Neuronal stem cell (in vitro differentiated cells): ENCODE results near the gene SEL1L.

Experiments used
- DNase-seq: peaks from one replicate; pipeline ENCODE4 v3.0.0-alpha.2; 2013; ENCODE audit warnings: low spot score
- H2AFZ ChIP-seq: one replicate; pipeline ENCODE4 v1.6.1; 2013; ENCODE audit warnings: mild to moderate bottlenecking, low read length, inconsistent platforms
- H2AK5ac ChIP-seq: 2 replicates; pipeline ENCODE4 v1.6.1; 2013; ENCODE audit warnings: low read depth, mild to moderate bottlenecking, inconsistent platforms, low read length, moderate library complexity, mixed read lengths
- H2BK120ac ChIP-seq: 2 replicates; pipeline ENCODE4 v1.6.1; 2013; ENCODE audit warnings: low read depth, mild to moderate bottlenecking, inconsistent platforms, low read length, moderate library complexity, mixed read lengths
- H2BK12ac ChIP-seq: one replicate; pipeline ENCODE4 v1.6.1; 2013; ENCODE audit warnings: low read length, inconsistent platforms
- H2BK15ac ChIP-seq: 2 replicates; pipeline ENCODE4 v1.6.1; 2013; ENCODE audit warnings: mild to moderate bottlenecking, low read length, inconsistent platforms, mixed read lengths
- H2BK5ac ChIP-seq: one replicate; pipeline ENCODE4 v1.6.1; 2013; ENCODE audit warnings: inconsistent platforms, mild to moderate bottlenecking, low read length, moderate library complexity
- H3K14ac ChIP-seq: one replicate; pipeline ENCODE4 v1.6.1; 2013; ENCODE audit warnings: low read length, inconsistent platforms
- H3K18ac ChIP-seq: 2 replicates; pipeline ENCODE4 v1.6.1; 2013; ENCODE audit warnings: low read length, inconsistent platforms
- H3K23ac ChIP-seq: 2 replicates; pipeline ENCODE4 v1.6.1; 2013; ENCODE audit warnings: low read depth, mild to moderate bottlenecking, mixed read lengths, low read length, inconsistent platforms; ENCODE audit not compliant: poor library complexity
- H3K27ac ChIP-seq: replicated peaks from 3 replicates; pipeline ENCODE4 v1.5.1; 2013; ENCODE audit warnings: low read length, inconsistent platforms
- H3K27me3 ChIP-seq, 3 experiments: 2 replicates each; pipeline ENCODE4 v1.6.1; 2013; ENCODE audit warnings: low read length in 3 of 3, mild to moderate bottlenecking in 2 of 3, inconsistent platforms in 1 of 3, low read depth in 1 of 3, mixed read lengths in 1 of 3, moderate library complexity in 1 of 3; ENCODE audit not compliant: control insufficient read depth in 3 of 3, insufficient read depth in 3 of 3
- H3K36me3 ChIP-seq, 2 donors: replicated peaks in 1 of 2; 2 replicates each; pipeline ENCODE4 v1.6.1; 2013; ENCODE audit warnings: low read length in 2 of 2; ENCODE audit not compliant: control insufficient read depth in 2 of 2, insufficient read depth in 2 of 2
- H3K4ac ChIP-seq: 2 replicates; pipeline ENCODE4 v1.6.1; 2013; ENCODE audit warnings: inconsistent platforms, mild to moderate bottlenecking, low read length, moderate library complexity
- H3K4me1 ChIP-seq, 2 donors: 1 replicate in 1 of 2; 2 replicates in 1 of 2; pipeline ENCODE4 v1.6.1; 2013; ENCODE audit warnings: low read length in 2 of 2, low read depth in 1 of 2; ENCODE audit not compliant: control insufficient read depth in 2 of 2, insufficient read depth in 1 of 2
- H3K4me2 ChIP-seq: one replicate; pipeline ENCODE4 v1.6.1; 2013; ENCODE audit warnings: mild to moderate bottlenecking, low read length, inconsistent platforms; ENCODE audit not compliant: insufficient read depth, poor library complexity, severe bottlenecking
- H3K4me3 ChIP-seq, 2 donors: 2 replicates each; pipeline ENCODE4 v1.5.1; 2013; ENCODE audit warnings: low read length in 2 of 2, mild to moderate bottlenecking in 2 of 2, inconsistent platforms in 1 of 2, moderate library complexity in 1 of 2
- H3K79me1 ChIP-seq: one replicate; pipeline ENCODE4 v1.6.1; 2013; ENCODE audit warnings: low read depth, mild to moderate bottlenecking, inconsistent platforms, low read length, moderate library complexity
- H3K9ac ChIP-seq: one replicate; pipeline ENCODE4 v1.6.1; 2013; ENCODE audit warnings: mild to moderate bottlenecking, low read depth, low read length, inconsistent platforms; ENCODE audit not compliant: poor library complexity
- H3K9me3 ChIP-seq, 2 donors: replicated peaks in 1 of 2; 2 replicates each; pipeline versions ENCODE3 to v1.6.1; 2013; ENCODE audit warnings: low read length in 2 of 2, mild to moderate bottlenecking in 2 of 2, inconsistent platforms in 1 of 2, low read depth in 1 of 2, mixed read lengths in 1 of 2, moderate library complexity in 1 of 2; ENCODE audit not compliant: control insufficient read depth in 2 of 2, insufficient read depth in 1 of 2
- H4K8ac ChIP-seq: one replicate; pipeline ENCODE4 v1.6.1; 2013; ENCODE audit warnings: low read depth, mild to moderate bottlenecking, inconsistent platforms, low read length, moderate library complexity
- H4K91ac ChIP-seq: one replicate; pipeline ENCODE4 v1.6.1; 2013; ENCODE audit warnings: low read length, low read depth, mild to moderate bottlenecking, inconsistent platforms; ENCODE audit not compliant: poor library complexity
- WGBS, 2 donors: extraction: QIAGEN DNeasy Blood & Tissue Kit; methylation state at CpG; one replicate each; pipeline ENCODE4 v1.1.7; 2013; ENCODE audit warnings: missing lambda C conversion rate in 2 of 2, mixed read lengths in 1 of 2; ENCODE audit not compliant: insufficient read length in 2 of 2, insufficient replicate concordance in 1 of 2; ENCODE audit errors: extremely low coverage in 2 of 2; 5-methylcytosine and 5-hydroxymethylcytosine counted together

SEL1L gene

DNA sequence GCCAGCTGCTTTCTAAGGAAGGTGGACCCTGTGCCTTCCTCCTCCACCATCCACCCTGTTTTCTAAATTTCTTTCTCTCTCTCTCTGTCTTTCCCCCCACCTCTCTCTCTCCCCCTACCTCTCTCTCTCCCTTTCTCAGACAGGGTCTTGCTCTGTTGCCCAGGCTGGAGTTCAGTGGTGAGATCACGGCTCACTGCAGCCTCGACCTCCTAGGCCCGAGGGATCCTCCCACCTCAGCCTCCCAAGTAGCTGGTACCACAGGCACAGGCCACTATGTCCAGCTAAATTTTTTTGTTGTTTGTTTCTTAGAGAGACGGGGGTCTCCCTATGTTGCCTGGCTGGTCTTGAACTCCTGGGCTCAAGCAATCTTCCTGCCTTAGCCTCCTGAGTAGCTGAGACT lies 73.7 kb downstream of the SEL1L start:
- peaks cover 0 to 2% of the 10 kb centered on the region in 2 donors for H3K9me3 ChIP-seq
- no peak overlapping the region for H3K14ac ChIP-seq
- H2AFZ ChIP-seq = peak overlapping the region; percentile 84
- H2AK5ac ChIP-seq = no peak overlapping the region
- H3K18ac ChIP-seq = peak overlapping the region; percentile 51
- no peak overlapping the region for H2BK120ac ChIP-seq
- no peak overlapping the region for H4K91ac ChIP-seq
- no peak overlapping the region for H4K8ac ChIP-seq
- no peaks in the 10 kb centered on the region for H3K36me3 ChIP-seq
- WGBS, 2 donors = no CpG with 5 or more reads among the region's 4 CpGs
- peak overlapping the region; percentile 10 for H2BK5ac ChIP-seq
- H3K4me2 ChIP-seq = no peak overlapping the region
- H3K4ac ChIP-seq = no peak overlapping the region
- no peak for DNase-seq
- no peak overlapping the region for H3K23ac ChIP-seq
- H3K27me3 ChIP-seq = no peaks in the 10 kb centered on the region
- no peaks in the 10 kb centered on the region for H3K79me1 ChIP-seq
- H3K4me1 ChIP-seq = no peaks in the 10 kb centered on the region
- no peak overlapping the region for H3K4me3 ChIP-seq
- no peak overlapping the region for H3K9ac ChIP-seq
- no peak overlapping the region for H2BK15ac ChIP-seq
- H3K27ac ChIP-seq = no peak overlapping the region
- no peak overlapping the region for H2BK12ac ChIP-seq

DNA sequence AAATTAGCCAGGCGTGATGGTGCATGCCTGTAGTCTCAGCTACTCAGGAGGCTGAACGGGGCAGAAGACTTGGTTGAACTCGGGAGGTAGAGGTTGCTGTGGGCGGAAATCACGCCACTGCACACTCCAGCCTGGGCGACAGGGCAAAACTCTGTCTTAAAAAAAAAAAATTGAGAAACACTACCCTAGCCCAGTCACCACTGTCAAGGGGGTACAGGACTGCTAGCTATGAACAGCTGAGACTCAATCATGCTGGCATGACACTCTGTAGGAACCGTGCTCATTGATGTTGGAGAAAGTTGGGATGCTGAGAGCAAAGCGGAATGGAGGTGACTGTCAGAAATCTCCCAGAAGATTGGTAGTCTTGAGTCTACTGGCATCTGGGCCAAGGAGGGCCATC lies 75.3 kb downstream of the SEL1L start:
- H2BK5ac ChIP-seq = no peak overlapping the region
- WGBS, 2 donors = no CpG with 5 or more reads among the region's 8 CpGs
- no peak for DNase-seq
- H3K4me1 ChIP-seq = peaks cover 0 to 5% of the 10 kb centered on the region in 2 donors
- no peak overlapping the region for H2AFZ ChIP-seq
- H3K9ac ChIP-seq = no peak overlapping the region
- H3K27ac ChIP-seq = no peak overlapping the region
- H3K4ac ChIP-seq = no peak overlapping the region
- H2BK15ac ChIP-seq = no peak overlapping the region
- no peak overlapping the region for H3K4me3 ChIP-seq
- no peak overlapping the region for H2AK5ac ChIP-seq
- H3K79me1 ChIP-seq = no peaks in the 10 kb centered on the region
- no peak overlapping the region for H4K8ac ChIP-seq
- no peak overlapping the region for H3K23ac ChIP-seq
- H3K36me3 ChIP-seq = no peaks in the 10 kb centered on the region
- H3K27me3 ChIP-seq = no peaks in the 10 kb centered on the region
- no peak overlapping the region for H2BK12ac ChIP-seq
- peaks cover 0 to under 1% of the 10 kb centered on the region in 2 donors for H3K9me3 ChIP-seq
- no peak overlapping the region for H3K18ac ChIP-seq
- H3K14ac ChIP-seq = no peak overlapping the region
- no peak overlapping the region for H3K4me2 ChIP-seq
- H2BK120ac ChIP-seq = no peak overlapping the region
- no peak overlapping the region for H4K91ac ChIP-seq

DNA sequence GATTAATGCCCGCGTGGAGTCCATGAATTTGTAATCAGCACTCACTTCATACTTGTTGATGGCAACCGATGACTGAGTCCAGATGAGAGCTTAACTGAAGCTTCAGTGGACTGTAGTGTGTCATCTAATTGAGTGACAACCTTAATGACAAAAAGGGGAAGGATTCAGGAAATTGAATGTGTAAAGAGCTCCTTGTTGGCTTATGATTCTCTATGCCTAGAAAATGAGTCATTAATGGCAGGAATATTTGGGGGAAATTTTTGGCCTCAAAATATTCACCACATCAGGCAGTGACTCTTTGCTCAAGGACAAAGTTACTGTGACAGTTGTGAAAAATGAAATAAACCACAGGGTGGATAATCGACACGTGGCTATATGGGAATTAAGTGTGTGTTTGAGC lies 78.3 kb downstream of the SEL1L start:
- Histone ChIP-seq H3K79me1 (no peaks in the 10 kb centered on the region), H3K9me3 (no peaks in the 10 kb centered on the region), H3K27me3 (no peaks in the 10 kb centered on the region), H2BK15ac (no peak overlapping the region), H3K27ac (no peak overlapping the region), H2BK12ac (no peak overlapping the region), H3K14ac (no peak overlapping the region), H3K9ac (no peak overlapping the region), H2BK5ac (no peak overlapping the region), H3K4me1 (peaks cover 0 to 5% of the 10 kb centered on the region in 2 donors), H4K8ac (no peak overlapping the region), H3K4me3 (no peak overlapping the region), H4K91ac (no peak overlapping the region), H3K18ac (no peak overlapping the region), H3K4ac (no peak overlapping the region), H2BK120ac (no peak overlapping the region), H3K4me2 (no peak overlapping the region), H2AK5ac (no peak overlapping the region), H2AFZ (no peak overlapping the region), H3K23ac (no peak overlapping the region), H3K36me3 (no peaks in the 10 kb centered on the region)
- no CpG with 5 or more reads among the region's 5 CpGs for WGBS, 2 donors
- DNase-seq = no peak

DNA sequence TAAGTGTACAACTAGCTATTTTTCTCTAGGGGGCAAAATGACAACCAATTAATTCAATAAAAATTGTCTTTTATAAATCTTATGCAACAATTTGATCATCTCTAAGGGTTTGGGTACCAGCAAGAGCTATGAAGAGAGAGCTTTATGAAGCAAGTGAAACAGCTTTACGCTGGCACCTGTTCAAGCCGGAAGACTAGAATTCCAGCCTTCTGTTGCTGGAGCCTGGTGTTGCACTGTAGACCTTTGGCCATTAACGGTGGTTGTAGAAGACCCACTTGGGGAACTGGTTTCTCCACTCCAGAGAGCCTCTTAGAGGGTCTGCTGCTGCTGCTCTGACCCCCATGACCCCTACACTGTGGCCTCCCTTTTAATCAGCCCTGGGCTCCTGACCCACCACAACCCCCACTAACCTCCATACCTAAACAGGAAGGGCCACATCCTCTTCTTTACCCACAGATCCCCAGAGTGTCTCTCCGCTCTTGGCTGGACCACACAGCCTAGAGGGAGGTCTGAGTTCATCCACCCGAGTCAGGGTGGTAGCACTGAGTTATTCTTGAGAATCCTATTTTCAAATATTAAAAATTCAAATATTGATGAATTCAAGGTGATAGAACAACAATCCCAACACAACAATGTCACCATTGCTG lies 79.0 kb downstream of the SEL1L start:
- WGBS, 2 donors = no CpG with 5 or more reads among the region's 5 CpGs
- no peaks in the 10 kb centered on the region for H3K9me3 ChIP-seq

More for the DNA sequence above, 79.0 kb downstream of the SEL1L start:
- no peak overlapping the region for H2AK5ac ChIP-seq
- no peak for DNase-seq
- no peak overlapping the region for H2BK120ac ChIP-seq
- H4K8ac ChIP-seq = no peak overlapping the region
- H3K4me3 ChIP-seq = no peak overlapping the region
- H3K23ac ChIP-seq = no peak overlapping the region
- no peak overlapping the region for H2BK12ac ChIP-seq
- H2BK15ac ChIP-seq = no peak overlapping the region
- H2AFZ ChIP-seq = no peak overlapping the region
- H3K27me3 ChIP-seq = no peaks in the 10 kb centered on the region
- no peak overlapping the region for H3K27ac ChIP-seq
- no peak overlapping the region for H3K14ac ChIP-seq
- peaks cover 6 to 11% of the 10 kb centered on the region in 2 donors for H3K4me1 ChIP-seq
- H2BK5ac ChIP-seq = no peak overlapping the region
- H3K18ac ChIP-seq = no peak overlapping the region
- H3K36me3 ChIP-seq = no peaks in the 10 kb centered on the region
- no peaks in the 10 kb centered on the region for H3K79me1 ChIP-seq
- H4K91ac ChIP-seq = no peak overlapping the region
- H3K4me2 ChIP-seq = no peak overlapping the region
- no peak overlapping the region for H3K9ac ChIP-seq
- H3K4ac ChIP-seq = no peak overlapping the region
